ENCODE data around the gene FRMD6.

The FRMD6 gene

GRCh38 chr14:51651388-51652167 lies at the start of gene FRMD6:
Gene FRMD6 (plus strand): TSS chr14:51651910. CDS start chr14:51689837, 37,927 bp downstream.
- peak; percentile 90 for ATAC-seq

GRCh38 chr14:51602310-51602709 lies 49.4 kb upstream of the FRMD6 start:
- Mint-ChIP-seq H3K9me3 (no peaks in the 10 kb centered on the region), H3K4me3 (no peak overlapping the region)
- no peak for ATAC-seq

More at GRCh38 chr14:51651388-51652167, at the start of gene FRMD6:
- Mint-ChIP-seq H3K36me3 (no peaks in the 10 kb centered on the region), H3K4me1 (peaks cover 17% of the 10 kb centered on the region), H3K4me3 (peak within 1 kb of the TSS; percentile 71), H3K27ac (peak within 1 kb of the TSS; percentile 81), H3K9me3 (no peaks in the 10 kb centered on the region)
- peak; percentile 72 to 93 for DNase-seq (ENCODE audit: low spot score in 2 of 2)

GRCh38 chr14:51603495-51603894 lies 48.2 kb upstream of the FRMD6 start:
- Mint-ChIP-seq H3K4me3 (no peak overlapping the region), H3K9me3 (no peaks in the 10 kb centered on the region), H3K4me1 (no peaks in the 10 kb centered on the region), H3K36me3 (no peaks in the 10 kb centered on the region), H3K27ac (no peak overlapping the region)
- ATAC-seq, result no peak
- DNase-seq (ENCODE audit: low spot score in 2 of 2), result no peak

More at GRCh38 chr14:51602310-51602709, 49.4 kb upstream of the FRMD6 start:
- H3K36me3 Mint-ChIP-seq, result no peaks in the 10 kb centered on the region
- no peak overlapping the region for H3K27ac Mint-ChIP-seq
- no peak for DNase-seq (ENCODE audit: low spot score in 2 of 2)
- H3K4me1 Mint-ChIP-seq, result no peaks in the 10 kb centered on the region

- DNase-seq (ENCODE audit: low spot score in 2 of 2), result no peak
- H3K36me3 Mint-ChIP-seq, result no peaks in the 10 kb centered on the region
- H3K27ac Mint-ChIP-seq, result no peak overlapping the region
- no peaks in the 10 kb centered on the region for H3K4me1 Mint-ChIP-seq
- H3K9me3 Mint-ChIP-seq, result no peaks in the 10 kb centered on the region
- ATAC-seq, result no peak
- no peak overlapping the region for H3K4me3 Mint-ChIP-seq
Measured at GRCh38 chr14:51604073-51604472, 47.6 kb upstream of the FRMD6 start.

- DNase-seq (ENCODE audit: low spot score in 2 of 2) (no peak), ATAC-seq (no peak)
- Mint-ChIP-seq H3K4me3 (no peak overlapping the region), H3K27ac (no peak overlapping the region), H3K4me1 (no peaks in the 10 kb centered on the region), H3K36me3 (no peaks in the 10 kb centered on the region), H3K9me3 (no peaks in the 10 kb centered on the region)
Measured at GRCh38 chr14:51605575-51605974, 46.1 kb upstream of the FRMD6 start.

- ATAC-seq (no peak), DNase-seq (ENCODE audit: low spot score in 2 of 2) (no peak)
- H3K36me3 Mint-ChIP-seq, result no peaks in the 10 kb centered on the region
- no peak overlapping the region for H3K4me3 Mint-ChIP-seq
- H3K9me3 Mint-ChIP-seq, result no peaks in the 10 kb centered on the region
- H3K4me1 Mint-ChIP-seq, result peaks cover 6% of the 10 kb centered on the region
- H3K27ac Mint-ChIP-seq, result no peak overlapping the region
Measured at GRCh38 chr14:51607711-51608110, 44.0 kb upstream of the FRMD6 start.

GRCh38 chr14:51609251-51609954 lies 42.3 kb upstream of the FRMD6 start:
- H3K36me3 Mint-ChIP-seq, result no peaks in the 10 kb centered on the region
- H3K9me3 Mint-ChIP-seq, result no peaks in the 10 kb centered on the region
- H3K4me1 Mint-ChIP-seq, result peaks cover 12% of the 10 kb centered on the region
- H3K4me3 Mint-ChIP-seq, result no peak overlapping the region
- ATAC-seq (no peak), DNase-seq (ENCODE audit: low spot score in 2 of 2) (no peak)
- no peak overlapping the region for H3K27ac Mint-ChIP-seq

- Mint-ChIP-seq H3K36me3 (no peaks in the 10 kb centered on the region), H3K4me1 (peaks cover 12% of the 10 kb centered on the region), H3K4me3 (no peak overlapping the region), H3K27ac (no peak overlapping the region), H3K9me3 (no peaks in the 10 kb centered on the region)
- DNase-seq (ENCODE audit: low spot score in 2 of 2) (no peak), ATAC-seq (no peak)
Measured at GRCh38 chr14:51609955-51610283, 41.8 kb upstream of the FRMD6 start.

- H3K4me3 Mint-ChIP-seq, result no peak overlapping the region
Measured at GRCh38 chr14:51610771-51611170, 40.9 kb upstream of the FRMD6 start.

GRCh38 chr14:51612449-51612848 lies 39.3 kb upstream of the FRMD6 start:
- ATAC-seq (peak; percentile 87), DNase-seq (ENCODE audit: low spot score in 2 of 2) (no peak)
- H3K4me3 Mint-ChIP-seq, result no peak overlapping the region
- no peaks in the 10 kb centered on the region for H3K36me3 Mint-ChIP-seq
- H3K4me1 Mint-ChIP-seq, result peaks cover 12% of the 10 kb centered on the region
- no peaks in the 10 kb centered on the region for H3K9me3 Mint-ChIP-seq
- no peak overlapping the region for H3K27ac Mint-ChIP-seq

More at GRCh38 chr14:51610771-51611170, 40.9 kb upstream of the FRMD6 start:
- DNase-seq (ENCODE audit: low spot score in 2 of 2) (no peak), ATAC-seq (no peak)
- H3K9me3 Mint-ChIP-seq, result no peaks in the 10 kb centered on the region
- peaks cover 12% of the 10 kb centered on the region for H3K4me1 Mint-ChIP-seq
- no peaks in the 10 kb centered on the region for H3K36me3 Mint-ChIP-seq
- no peak overlapping the region for H3K27ac Mint-ChIP-seq

GRCh38 chr14:51613416-51613815 lies 38.3 kb upstream of the FRMD6 start:
- no peak for ATAC-seq
- Mint-ChIP-seq H3K9me3 (no peaks in the 10 kb centered on the region), H3K36me3 (no peaks in the 10 kb centered on the region), H3K27ac (no peak overlapping the region), H3K4me3 (no peak overlapping the region), H3K4me1 (peaks cover 12% of the 10 kb centered on the region)
- DNase-seq (ENCODE audit: low spot score in 2 of 2), result no peak

GRCh38 chr14:51614707-51615106 lies 37.0 kb upstream of the FRMD6 start:
- H3K9me3 Mint-ChIP-seq, result no peaks in the 10 kb centered on the region
- peaks cover 12% of the 10 kb centered on the region for H3K4me1 Mint-ChIP-seq
- no peak overlapping the region for H3K4me3 Mint-ChIP-seq
- DNase-seq (ENCODE audit: low spot score in 2 of 2), result no peak
- no peaks in the 10 kb centered on the region for H3K36me3 Mint-ChIP-seq
- no peak overlapping the region for H3K27ac Mint-ChIP-seq
- ATAC-seq, result peak; percentile 87

- Mint-ChIP-seq H3K36me3 (no peaks in the 10 kb centered on the region), H3K4me1 (peaks cover 12% of the 10 kb centered on the region), H3K4me3 (no peak overlapping the region), H3K27ac (no peak overlapping the region), H3K9me3 (no peaks in the 10 kb centered on the region)
- DNase-seq (ENCODE audit: low spot score in 2 of 2), result no peak
- ATAC-seq, result no peak
Measured at GRCh38 chr14:51616256-51616655, 35.5 kb upstream of the FRMD6 start.

GRCh38 chr14:51616724-51617409 lies 34.8 kb upstream of the FRMD6 start:
- Mint-ChIP-seq H3K27ac (no peak overlapping the region), H3K9me3 (no peaks in the 10 kb centered on the region), H3K4me1 (peaks cover 12% of the 10 kb centered on the region), H3K4me3 (no peak overlapping the region), H3K36me3 (no peaks in the 10 kb centered on the region)
- ATAC-seq (no peak), DNase-seq (ENCODE audit: low spot score in 2 of 2) (no peak)

GRCh38 chr14:51619561-51619960 lies 32.1 kb upstream of the FRMD6 start:
- DNase-seq (ENCODE audit: low spot score in 2 of 2) (no peak), ATAC-seq (no peak)
- no peak overlapping the region for H3K4me3 Mint-ChIP-seq
- H3K9me3 Mint-ChIP-seq, result no peaks in the 10 kb centered on the region
- no peaks in the 10 kb centered on the region for H3K4me1 Mint-ChIP-seq
- no peak overlapping the region for H3K27ac Mint-ChIP-seq
- no peaks in the 10 kb centered on the region for H3K36me3 Mint-ChIP-seq

Measured in stimulated activated effector memory CD8-positive, alpha-beta T cell treated with anti-CD3 and anti-CD28 coated beads, Interleukin-12 subunit alpha, Interleukin-12 subunit beta, amount 100 ng/mL, for 72 hours (primary cell).